Heart right ventricle (tissue), 16 donors: Measurements from ENCODE around the gene DARS2. TPM values are rescaled to one million over a fixed set of nuclear protein-coding genes. Genes with fewer than 3 reads are reported as not detected.
"Not testable (repeated sequence)": the region's sequence is repeated elsewhere in the genome, so short reads cannot be mapped to it uniquely, and the experiment has no call there.

Source experiments
- ATAC-seq, 8 donors: fragments of 200-7000 bp; cut with Tn5 transposase; one replicate each; pipeline ENCODE4 v1.9.1; 2020; ENCODE audit warnings: mild to moderate bottlenecking in 8 of 8, moderate library complexity in 8 of 8, moderate number of reproducible peaks in 1 of 8
- DNase-seq, 2 donors: peaks; one replicate each; pipeline ENCODE4 v3.0.0-alpha.2; 2020
- H3K27ac ChIP-seq, 10 donors: fragments of 200-600 bp; sonication (generic) in 2 of 10; one replicate each; pipeline versions ENCODE4 v1.5.0 to v1.8.0; 2020 to 2022; ENCODE audit warnings: mild to moderate bottlenecking in 3 of 10
- H3K27me3 ChIP-seq, 7 donors: fragments of 200-600 bp; one replicate each; pipeline ENCODE4 v1.8.0; 2021 to 2022; ENCODE audit warnings: mild to moderate bottlenecking in 2 of 7
- H3K36me3 ChIP-seq, 9 donors: fragments of 200-600 bp; sonication (generic) in 1 of 9; one replicate each; pipeline versions ENCODE4 v1.5.0 to v1.8.0; 2020 to 2022; ENCODE audit warnings: mild to moderate bottlenecking in 2 of 9
- H3K4me1 ChIP-seq, 9 donors: fragments of 200-600 bp; sonication (generic) in 1 of 9; one replicate each; pipeline versions ENCODE4 v1.5.0 to v1.8.0; 2020 to 2022; ENCODE audit warnings: mild to moderate bottlenecking in 4 of 9
- H3K4me3 ChIP-seq, 10 donors: fragments of 200-600 bp; sonication (generic) in 2 of 10; one replicate each; pipeline versions ENCODE4 v1.5.0 to v1.8.0; 2020 to 2022; ENCODE audit warnings: mild to moderate bottlenecking in 7 of 10, moderate library complexity in 2 of 10
- H3K9me3 ChIP-seq, 11 donors: fragments of 200-600 bp in 10 of 11; sonication (generic) in 2 of 11; one replicate each; pipeline versions ENCODE4 v1.5.0 to v1.8.0; 2013 to 2022; ENCODE audit warnings: mild to moderate bottlenecking in 2 of 11, control low read depth in 1 of 11, moderate library complexity in 1 of 11
- WGBS, 2 donors: extraction: QIAGEN DNeasy Blood & Tissue Kit; methylation state at CpG; one replicate each; pipeline ENCODE4 v1.1.7; 2013; ENCODE audit warnings: inconsistent platforms in 1 of 2; 5-methylcytosine and 5-hydroxymethylcytosine counted together
- intact Hi-C, 10 donors: fragments of 100-400 bp; cut with DNase I; formaldehyde crosslinking; loops; one replicate each; pipeline versions ENCODE4 v1.11.1 to v1.14.2; 2022
- polyA plus RNA-seq, 2 donors: library from polyadenylated mRNA; stranded (reverse); fragments of 200-250 nt; gene quantifications; one replicate each; pipeline ENCODE4 v1.2.3, GENCODE V29; 2013
- total RNA-seq, 10 donors: library from RNA; stranded (reverse); fragmentation: NEBNext Ultra II Directional in 3 of 10; extraction: Animal tissue kit (Norgen Biotek cat#: 25700) in 3 of 10; gene quantifications; one replicate each; pipeline versions ENCODE4 v1.2.1 to v1.2.4, GENCODE V29; 2021 to 2023
- TF ChIP-seq, protein P1 (sequence below), 9 donors: fragments of 200-600 bp; sonication (generic) in 2 of 9; IDR thresholded peaks; one replicate each; pipeline versions ENCODE4 v1.5.0 to v1.8.0; 2021 to 2022; ENCODE audit warnings: antibody characterized with exemption in 9 of 9, mild to moderate bottlenecking in 5 of 9, moderate library complexity in 1 of 9
- donor health status: Arrhythmogenic right ventricular cardiomyopathy.
- donor health status: ischemic (EF 13 %, LVEDD 7.1; RV severe dilation, severe dysfunction).
- donor health status: healthy with polysubstance abuse.
- donor health status: DM: no; HTN: yes; CAD: no.
- donor health status: DM: no; HTN: no; CAD: no.
- donor health status: ischemic (EF 25% LVEDD 6.9; RV normal size, moderate dysfunction).
- donor health status: ischemic (EF 25% LVEDD 5.7; RV mildly dilated, moderate dysfunction).
- donor health status: healthy.
- donor health status: DM: yes; HTN: yes; CAD: no.
- donor health status: Ischemic cardiomyopathy.
- donor health status: ischemic (EF 35%, LVEDD 5.7; RV mildly dilated, moderate dysfunction).
- donor health status: nonischemic (EF 11% LVEDD 7.7; RV severe dilation, severe dysfunction).
- donor health status: DM: yes; HTN: yes; CAD: no.
- donor health status: PGD.
- donor health status: ischemic (EF 29% LVEDD 5.4; RV normal size, mild dysfunction).
- donor health status: nonischemic (EF 23%, LVEDD 6.1; RV moderate dilation, normal function).

The DARS2 gene
- total and polyA plus RNA-seq, 12 donors = 5.0 to 22.8 (median 15.8) TPM

DNA sequence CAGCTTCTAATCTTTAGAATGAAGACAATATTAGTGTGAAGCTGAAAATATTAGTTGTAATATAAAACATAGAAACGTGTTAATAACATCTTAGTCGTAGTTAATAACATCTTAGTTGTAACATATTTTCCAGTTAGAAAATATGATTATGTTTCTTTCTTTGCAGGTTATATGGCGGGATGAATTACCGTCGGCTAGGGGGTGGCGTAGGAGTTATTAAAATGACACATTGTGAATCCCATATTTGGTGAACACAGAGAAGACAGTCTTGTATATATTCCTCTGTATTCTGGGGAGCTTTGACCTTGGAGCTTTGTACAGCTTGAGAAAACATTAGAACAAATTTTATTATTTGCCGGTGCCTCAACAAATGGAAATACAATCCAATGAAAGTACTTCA lies 39.5 kb upstream of the DARS2 start:
- DNase-seq (no peak), ATAC-seq (no peak)
- 96 to 98% methylated on average over 7 of the region's 7 CpGs for WGBS, 2 donors
- H3K4me1 ChIP-seq = no peaks in the 10 kb centered on the region
- TF ChIP-seq, protein P1, sequence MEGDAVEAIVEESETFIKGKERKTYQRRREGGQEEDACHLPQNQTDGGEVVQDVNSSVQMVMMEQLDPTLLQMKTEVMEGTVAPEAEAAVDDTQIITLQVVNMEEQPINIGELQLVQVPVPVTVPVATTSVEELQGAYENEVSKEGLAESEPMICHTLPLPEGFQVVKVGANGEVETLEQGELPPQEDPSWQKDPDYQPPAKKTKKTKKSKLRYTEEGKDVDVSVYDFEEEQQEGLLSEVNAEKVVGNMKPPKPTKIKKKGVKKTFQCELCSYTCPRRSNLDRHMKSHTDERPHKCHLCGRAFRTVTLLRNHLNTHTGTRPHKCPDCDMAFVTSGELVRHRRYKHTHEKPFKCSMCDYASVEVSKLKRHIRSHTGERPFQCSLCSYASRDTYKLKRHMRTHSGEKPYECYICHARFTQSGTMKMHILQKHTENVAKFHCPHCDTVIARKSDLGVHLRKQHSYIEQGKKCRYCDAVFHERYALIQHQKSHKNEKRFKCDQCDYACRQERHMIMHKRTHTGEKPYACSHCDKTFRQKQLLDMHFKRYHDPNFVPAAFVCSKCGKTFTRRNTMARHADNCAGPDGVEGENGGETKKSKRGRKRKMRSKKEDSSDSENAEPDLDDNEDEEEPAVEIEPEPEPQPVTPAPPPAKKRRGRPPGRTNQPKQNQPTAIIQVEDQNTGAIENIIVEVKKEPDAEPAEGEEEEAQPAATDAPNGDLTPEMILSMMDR (IDR thresholded peaks at IDR 0.05) = no peak
- no peaks in the 10 kb centered on the region for H3K9me3 ChIP-seq
- no peaks in the 10 kb centered on the region for H3K27me3 ChIP-seq
- intact Hi-C loops = no loop called here
- H3K4me3 ChIP-seq = no peak overlapping the region
- peaks cover 0 to 97% (median 37%) of the 10 kb centered on the region in 9 donors for H3K36me3 ChIP-seq
- H3K27ac ChIP-seq = no peak overlapping the region

GRCh38 chr1:173789841-173790240 lies 34.6 kb upstream of the DARS2 start:
- DNase-seq = no peak
- Histone ChIP-seq H3K27ac (no peak overlapping the region), H3K4me3 (no peak overlapping the region), H3K36me3 (peaks cover 0 to 72% (median 10%) of the 10 kb centered on the region in 9 donors), H3K27me3 (no peaks in the 10 kb centered on the region), H3K9me3 (no peaks in the 10 kb centered on the region), H3K4me1 (no peaks in the 10 kb centered on the region)
- intact Hi-C loops = loop anchor here in 1 of 10 donors (2.0 kb wide), 1 partner anchor 63 kb away; no protein-coding TSS in a partner anchor
- no peak for ATAC-seq
- TF ChIP-seq, protein P1 (IDR thresholded peaks at IDR 0.05) = no peak
- WGBS, 2 donors = 96 to 99% methylated on average over 2 of the region's 2 CpGs

GRCh38 chr1:173798078-173798477 lies 26.4 kb upstream of the DARS2 start:
- TF ChIP-seq, protein P1 (IDR thresholded peaks at IDR 0.05) = no peak
- DNase-seq (no peak), ATAC-seq (no peak)

DNA sequence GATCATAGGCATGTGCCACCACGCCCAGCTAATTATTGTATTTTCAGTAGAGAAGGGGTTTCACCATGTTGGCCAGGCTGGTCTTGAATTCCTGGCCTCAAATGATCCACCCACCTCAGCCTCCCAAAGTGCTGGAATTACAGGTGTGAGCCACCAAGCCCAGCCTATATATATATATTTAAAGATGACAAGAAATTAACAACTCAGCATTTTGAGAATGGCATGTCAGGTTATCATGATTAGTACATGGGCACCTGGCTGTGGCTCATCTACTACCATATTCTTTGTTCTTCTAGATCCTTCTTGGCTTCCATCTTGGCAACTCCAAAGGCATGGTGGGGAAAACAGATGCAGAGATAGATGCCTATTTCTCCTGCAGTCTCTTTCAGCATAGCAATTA lies 24.5 kb upstream of the DARS2 start:
- H3K27ac ChIP-seq, ATAC-seq, H3K27me3 ChIP-seq, H3K4me3 ChIP-seq, intact Hi-C loops, H3K9me3 ChIP-seq, H3K4me1 ChIP-seq, DNase-seq: not testable (repeated sequence)
- WGBS, 2 donors = 98 to 100% methylated on average over 1 of the region's 1 CpG
- peaks cover 0 to 67% (median 0%) of the 10 kb centered on the region in 9 donors for H3K36me3 ChIP-seq

More at GRCh38 chr1:173798078-173798477, 26.4 kb upstream of the DARS2 start:
- intact Hi-C loops = no loop called here
- no peak overlapping the region for H3K4me3 ChIP-seq
- H3K27me3 ChIP-seq = no peaks in the 10 kb centered on the region
- no peak overlapping the region for H3K27ac ChIP-seq
- peaks cover 0 to 60% (median 0%) of the 10 kb centered on the region in 9 donors for H3K36me3 ChIP-seq
- H3K4me1 ChIP-seq = no peaks in the 10 kb centered on the region
- peaks cover 0 to 10% (median 5%) of the 10 kb centered on the region in 11 donors for H3K9me3 ChIP-seq

DNA sequence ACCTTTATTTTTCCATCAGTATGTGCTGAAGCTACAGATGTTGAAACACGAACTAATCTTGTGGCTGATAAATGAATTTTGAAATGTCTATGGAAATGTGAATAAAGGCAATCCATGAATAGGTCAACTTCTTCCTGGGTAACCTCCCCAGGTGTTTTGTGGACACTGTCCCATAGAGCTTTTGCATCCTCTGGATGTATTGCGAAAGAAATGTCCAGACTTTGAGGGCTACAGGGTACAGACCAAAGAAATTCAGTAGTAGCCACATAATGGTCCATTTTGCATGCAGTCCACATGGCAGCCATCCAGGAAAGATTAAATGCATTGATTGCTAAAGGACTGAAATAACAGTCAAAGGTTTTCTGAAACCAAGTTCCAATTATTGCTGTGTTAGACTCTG lies 21.5 kb upstream of the DARS2 start:
- Histone ChIP-seq H3K27ac (no peak overlapping the region), H3K9me3 (no peaks in the 10 kb centered on the region), H3K27me3 (no peaks in the 10 kb centered on the region), H3K4me1 (no peaks in the 10 kb centered on the region), H3K36me3 (peaks cover 0 to 88% (median 6%) of the 10 kb centered on the region in 9 donors), H3K4me3 (no peak overlapping the region)
- 94 to 96% methylated on average over 2 of the region's 2 CpGs for WGBS, 2 donors
- intact Hi-C loops = no loop called here
- TF ChIP-seq, protein P1 (IDR thresholded peaks at IDR 0.05) = no peak
- DNase-seq = no peak
- no peak for ATAC-seq

GRCh38 chr1:173813654-173814053 lies 10.8 kb upstream of the DARS2 start:
- H3K27ac ChIP-seq, DNase-seq, H3K27me3 ChIP-seq, H3K9me3 ChIP-seq, H3K4me3 ChIP-seq, ATAC-seq, H3K4me1 ChIP-seq, intact Hi-C loops: not testable (repeated sequence)
- 98% methylated on average over 5 of the region's 5 CpGs for WGBS, 2 donors
- peaks cover 0 to 30% (median 0%) of the 10 kb centered on the region in 9 donors for H3K36me3 ChIP-seq
